Choroid plexus epithelial cell (primary cell): Measurements from ENCODE around the gene AP4B1.

Experiments
- DNase-seq: peaks from one replicate; pipeline ENCODE4 v3.0.0-alpha.2; 2010; ENCODE audit warnings: low read depth
- H3K4me3 ChIP-seq: 2 replicates; pipeline ENCODE4 v1.5.1; 2011; ENCODE audit warnings: low read depth, mild to moderate bottlenecking, control low read depth, low read length, moderate library complexity
- CTCF ChIP-seq: conservative IDR thresholded peaks from 2 replicates; pipeline ENCODE4 v1.5.1; 2011; ENCODE audit warnings: low read depth, mild to moderate bottlenecking, control low read depth, inconsistent platforms, low read length, moderate library complexity

Gene AP4B1

GRCh38 chr1:113872219-113872935 lies 32.2 kb downstream of the AP4B1 start:
- no peak for TF ChIP-seq CTCF
- no peak overlapping the region for H3K4me3 ChIP-seq
- peak; percentile 23 for DNase-seq

- peak; percentile 83 for DNase-seq
- peak within 1 kb of the TSS; percentile 38 for H3K4me3 ChIP-seq
- no peak for TF ChIP-seq CTCF
Observed at GRCh38 chr1:113871597-113872113, 32.9 kb downstream of the AP4B1 start, which contains the start of gene PTPN22. Gene PTPN22, minus strand, starts transcription at chr1:113871712.

GRCh38 chr1:113870778-113871177 lies 33.8 kb downstream of the AP4B1 start:
- no peak for DNase-seq
- no peak overlapping the region for H3K4me3 ChIP-seq
- TF ChIP-seq CTCF: no peak

GRCh38 chr1:113868387-113869083 lies 36.1 kb downstream of the AP4B1 start:
- TF ChIP-seq CTCF: no peak
- no peak for DNase-seq
- H3K4me3 ChIP-seq: no peak overlapping the region

GRCh38 chr1:113861641-113862040 lies 43.0 kb downstream of the AP4B1 start:
- TF ChIP-seq CTCF: no peak
- no peak overlapping the region for H3K4me3 ChIP-seq
- no peak for DNase-seq

- peak; percentile 85 for DNase-seq
- no peak overlapping the region for H3K4me3 ChIP-seq
- no peak for TF ChIP-seq CTCF
Observed at GRCh38 chr1:113860891-113861290, 43.7 kb downstream of the AP4B1 start.
